ENCODE results near the gene CD164. TPM values are rescaled to one million over a fixed set of nuclear protein-coding genes. Genes with fewer than 3 reads are reported as not detected.

Gene CD164
- total and polyA plus RNA-seq, 12 donors = 88.5 to 180 (median 130) TPM

GRCh38 chr6:109356237-109356636 lies 26.0 kb downstream of the CD164 start:
- Histone ChIP-seq H3K36me3 (peaks cover 0 to 76% (median 12%) of the 10 kb centered on the region in 9 donors), H3K9me3 (peaks cover 0 to 11% (median 5%) of the 10 kb centered on the region in 11 donors), H3K27ac (no peak overlapping the region), H3K4me1 (peaks cover 0 to 26% (median 20%) of the 10 kb centered on the region in 9 donors), H3K27me3 (no peaks in the 10 kb centered on the region), H3K4me3 (no peak overlapping the region)
- no peak for ATAC-seq
- intact Hi-C loops (cut with DNase I) = no loop called here
- no peak for TF ChIP-seq CTCF (IDR thresholded peaks at IDR 0.05)
- no peak for DNase-seq
- 98 to 100% methylated on average over 3 of the region's 3 CpGs for WGBS, 2 donors

- Histone ChIP-seq H3K9me3 (peaks cover 0 to 7% (median 5%) of the 10 kb centered on the region in 11 donors), H3K36me3 (peaks cover 0 to 35% (median 7%) of the 10 kb centered on the region in 9 donors), H3K4me3 (no peak overlapping the region), H3K27me3 (no peaks in the 10 kb centered on the region), H3K27ac (no peak overlapping the region), H3K4me1 (peaks cover 5 to 55% (median 21%) of the 10 kb centered on the region in 9 donors)
- WGBS, 2 donors = 86 to 89% methylated on average over 5 of the region's 5 CpGs
- DNase-seq = no peak
- ATAC-seq = peak in 2 of 8 donors; percentile 37 to 66
- no peak for TF ChIP-seq CTCF (IDR thresholded peaks at IDR 0.05)
- intact Hi-C loops (cut with DNase I) = no loop called here
Measured at GRCh38 chr6:109351231-109352130, 30.8 kb downstream of the CD164 start.

GRCh38 chr6:109349419-109349987 lies 32.8 kb downstream of the CD164 start:
- H3K36me3 ChIP-seq = peaks cover 0 to 15% (median 0%) of the 10 kb centered on the region in 9 donors
- peak overlapping the region in 1 of 10 donors; percentile 12 for H3K27ac ChIP-seq
- H3K9me3 ChIP-seq = no peaks in the 10 kb centered on the region
- WGBS, 2 donors = 28 to 29% methylated on average over 3 of the region's 3 CpGs
- ATAC-seq = peak; percentile 54 to 89 (median 68)
- peaks cover 5 to 55% (median 21%) of the 10 kb centered on the region in 9 donors for H3K4me1 ChIP-seq
- TF ChIP-seq CTCF (IDR thresholded peaks at IDR 0.05) = no peak
- intact Hi-C loops (cut with DNase I) = no loop called here
- no peak overlapping the region for H3K4me3 ChIP-seq
- DNase-seq = peak in 1 of 2 donors; percentile 28
- peaks cover 0 to 4% (median 0%) of the 10 kb centered on the region in 7 donors for H3K27me3 ChIP-seq

GRCh38 chr6:109348226-109348625 lies 34.0 kb downstream of the CD164 start:
- Histone ChIP-seq H3K27ac (peak overlapping the region in 1 of 10 donors; percentile 13), H3K4me3 (no peak overlapping the region), H3K9me3 (no peaks in the 10 kb centered on the region), H3K36me3 (peaks cover 0 to 2% (median 0%) of the 10 kb centered on the region in 9 donors), H3K27me3 (peaks cover 0 to 4% (median 0%) of the 10 kb centered on the region in 7 donors), H3K4me1 (peaks cover 5 to 55% (median 21%) of the 10 kb centered on the region in 9 donors)
- ATAC-seq = peak in 2 of 8 donors; percentile 17 to 21
- 87 to 95% methylated on average over 8 of the region's 8 CpGs for WGBS, 2 donors
- intact Hi-C loops (cut with DNase I) = no loop called here
- no peak for TF ChIP-seq CTCF (IDR thresholded peaks at IDR 0.05)
- DNase-seq = peak in 1 of 2 donors; percentile 22
